H9 (cell line): ENCODE measurements around the gene CREG2. TPM values are rescaled to one million over a fixed set of nuclear protein-coding genes. Genes with fewer than 3 reads are reported as not detected.

Experiments used
- DNase-seq: peaks from one replicate; pipeline ENCODE4 v3.0.0-alpha.2; 2017
- H2AFZ ChIP-seq: one replicate; pipeline ENCODE4 v1.6.1; 2013; ENCODE audit warnings: mild to moderate bottlenecking, low read length, control low read depth, moderate library complexity
- H2AK5ac ChIP-seq: 2 replicates; pipeline ENCODE4 v1.6.1; 2013; ENCODE audit warnings: low read length, control low read depth, mixed read lengths; ENCODE audit not compliant: insufficient read length
- H2BK120ac ChIP-seq: one replicate; pipeline ENCODE4 v1.6.1; 2013; ENCODE audit warnings: low read depth, mild to moderate bottlenecking, low read length, control low read depth, inconsistent platforms; ENCODE audit not compliant: poor library complexity, severe bottlenecking
- H2BK12ac ChIP-seq: 2 replicates; pipeline ENCODE4 v1.6.1; 2013; ENCODE audit warnings: low read length, control low read depth, mixed read lengths, low read depth; ENCODE audit not compliant: insufficient read length
- H2BK15ac ChIP-seq: 2 replicates; pipeline ENCODE4 v1.6.1; 2013; ENCODE audit warnings: low read depth, low read length, control low read depth
- H2BK20ac ChIP-seq: one replicate; pipeline ENCODE4 v1.6.1; 2013; ENCODE audit warnings: low read depth, mild to moderate bottlenecking, low read length, control low read depth, inconsistent platforms; ENCODE audit not compliant: poor library complexity, severe bottlenecking
- H2BK5ac ChIP-seq: 2 replicates; pipeline ENCODE4 v1.6.1; 2013; ENCODE audit warnings: low read length, control low read depth, mixed read lengths; ENCODE audit not compliant: insufficient read length
- H3K14ac ChIP-seq: 2 replicates; pipeline ENCODE4 v1.6.1; 2013; ENCODE audit warnings: low read length, control low read depth; ENCODE audit not compliant: insufficient read depth
- H3K18ac ChIP-seq: 2 replicates; pipeline ENCODE4 v1.6.1; 2013; ENCODE audit warnings: low read depth, mild to moderate bottlenecking, mixed read lengths, low read length, control low read depth; ENCODE audit not compliant: insufficient read length
- H3K23ac ChIP-seq: 2 replicates; pipeline ENCODE4 v1.6.1; 2013; ENCODE audit warnings: low read length, control low read depth, mixed read lengths, low read depth; ENCODE audit not compliant: insufficient read length
- H3K23me2 ChIP-seq: 2 replicates; pipeline ENCODE4 v1.6.1; 2013; ENCODE audit warnings: low read depth, mild to moderate bottlenecking, mixed read lengths, low read length, control low read depth; ENCODE audit not compliant: insufficient read length, poor library complexity, severe bottlenecking
- H3K27ac ChIP-seq: 2 replicates; pipeline ENCODE4 v1.5.1; 2013; ENCODE audit warnings: low read length, control low read depth, mixed read lengths, low read depth; ENCODE audit not compliant: insufficient read length
- H3K27me3 ChIP-seq: 2 replicates; pipeline ENCODE4 v1.6.1; 2013; ENCODE audit warnings: low read length, control low read depth, inconsistent platforms; ENCODE audit not compliant: insufficient read depth
- H3K4ac ChIP-seq: 2 replicates; pipeline ENCODE4 v1.6.1; 2013; ENCODE audit warnings: low read depth, mild to moderate bottlenecking, control low read depth, inconsistent platforms, low read length, moderate library complexity
- H3K4me1 ChIP-seq: 2 replicates; pipeline ENCODE4 v1.6.1; 2013; ENCODE audit warnings: low read length, control low read depth, inconsistent platforms; ENCODE audit not compliant: insufficient read depth
- H3K4me2 ChIP-seq: 2 replicates; pipeline ENCODE4 v1.6.1; 2013; ENCODE audit warnings: low read length, control low read depth, mixed read lengths; ENCODE audit not compliant: insufficient read length, insufficient read depth
- H3K56ac ChIP-seq: 2 replicates; pipeline ENCODE4 v1.6.1; 2013; ENCODE audit warnings: low read depth, mild to moderate bottlenecking, mixed read lengths, low read length, control low read depth; ENCODE audit not compliant: insufficient read length
- H3K79me1 ChIP-seq: 2 replicates; pipeline ENCODE4 v1.6.1; 2013; ENCODE audit warnings: low read depth, mild to moderate bottlenecking, moderate library complexity, low read length, control low read depth, inconsistent platforms; ENCODE audit not compliant: insufficient read depth, poor library complexity, severe bottlenecking
- H3K79me2 ChIP-seq: 2 replicates; pipeline ENCODE4 v1.6.1; 2013; ENCODE audit warnings: low read length, control low read depth, inconsistent platforms; ENCODE audit not compliant: insufficient read depth
- H3K9ac ChIP-seq: 2 replicates; pipeline ENCODE4 v1.6.1; 2013; ENCODE audit warnings: low read length, control low read depth, mixed read lengths; ENCODE audit not compliant: insufficient read length; ENCODE audit errors: extremely low read depth
- H3K9me3 ChIP-seq: one replicate; pipeline ENCODE4 v1.6.1; 2013; ENCODE audit warnings: low read depth, low read length, inconsistent platforms; ENCODE audit not compliant: control insufficient read depth
- H3T11ph ChIP-seq: one replicate; pipeline ENCODE4 v1.6.1; 2013; ENCODE audit warnings: mild to moderate bottlenecking, low read length, control low read depth, inconsistent platforms
- H4K20me1 ChIP-seq: one replicate; pipeline ENCODE4 v1.6.1; 2013; ENCODE audit not compliant: control insufficient read depth, insufficient read length, insufficient read depth
- H4K5ac ChIP-seq: 2 replicates; pipeline ENCODE4 v1.6.1; 2013; ENCODE audit warnings: low read depth, mild to moderate bottlenecking, mixed read lengths, low read length, control low read depth; ENCODE audit not compliant: insufficient read length
- H4K8ac ChIP-seq: replicated peaks from 2 replicates; pipeline ENCODE4 v1.6.1; 2013; ENCODE audit warnings: low read length, control low read depth, mixed read lengths, low read depth; ENCODE audit not compliant: insufficient read length
- H4K91ac ChIP-seq: 2 replicates; pipeline ENCODE4 v1.6.1; 2013; ENCODE audit warnings: low read depth, mild to moderate bottlenecking, moderate library complexity, mixed read lengths, low read length, control low read depth; ENCODE audit not compliant: insufficient read length
- H3K27ac Mint-ChIP-seq, 3 experiments: 2 replicates in 2 of 3; 3 replicates in 1 of 3; pipeline ENCODE4 v1.8.0; 2020 to 2021; ENCODE audit warnings: mixed read lengths in 3 of 3, mild to moderate bottlenecking in 1 of 3, moderate library complexity in 1 of 3
- H3K27me3 Mint-ChIP-seq: 2 replicates; pipeline ENCODE4 v1.8.0; 2021; ENCODE audit warnings: low read depth, mild to moderate bottlenecking, moderate library complexity, mixed read lengths
- H3K36me3 Mint-ChIP-seq, 3 experiments: 2 replicates in 2 of 3; 3 replicates in 1 of 3; pipeline ENCODE4 v1.8.0; 2020 to 2021; ENCODE audit warnings: low read depth in 3 of 3, mixed read lengths in 3 of 3; ENCODE audit not compliant: insufficient read depth in 1 of 3
- H3K4me1 Mint-ChIP-seq, 2 experiments: 2 replicates each; pipeline ENCODE4 v1.8.0; 2020; ENCODE audit warnings: mixed read lengths in 2 of 2
- H3K4me3 Mint-ChIP-seq, 2 experiments: 2 replicates in 1 of 2; 3 replicates in 1 of 2; pipeline ENCODE4 v1.8.0; 2020 to 2021; ENCODE audit warnings: mild to moderate bottlenecking in 2 of 2, mixed read lengths in 2 of 2, moderate library complexity in 1 of 2
- H3K9me3 Mint-ChIP-seq, 2 experiments: 2 replicates in 1 of 2; 3 replicates in 1 of 2; pipeline ENCODE4 v1.8.0; 2020; ENCODE audit warnings: mild to moderate bottlenecking in 2 of 2, mixed read lengths in 2 of 2, moderate library complexity in 1 of 2
- CTCF ChIP-seq: fragments of 200-600 bp; sonication (generic); conservative IDR thresholded peaks from 3 replicates; pipeline ENCODE4 v1.8.0; 2021; ENCODE audit warnings: antibody characterized with exemption, mild to moderate bottlenecking
- WGBS: extraction: QIAGEN DNeasy Blood & Tissue Kit; methylation state at CpG from one replicate; pipeline ENCODE4 v1.1.7; 2013; ENCODE audit warnings: missing lambda C conversion rate, low lambda C conversion rate, mixed read lengths; ENCODE audit not compliant: insufficient read length; ENCODE audit errors: extremely low coverage; 5-methylcytosine and 5-hydroxymethylcytosine counted together
- total RNA-seq: library from RNA; stranded (reverse); gene quantifications from 2 replicates; pipeline ENCODE4 v1.2.1, GENCODE V29; 2021

The CREG2 gene
- total RNA-seq, 1 experiment from 2014 or later, result 0.77 TPM

GRCh38 chr2:101401326-101401665 lies 14.0 kb upstream of the CREG2 start:
- no peak overlapping the region for H3K27ac Mint-ChIP-seq

More at GRCh38 chr2:101401326-101401665, 14.0 kb upstream of the CREG2 start:
- H3K4me3 Mint-ChIP-seq, result no peak overlapping the region
- Histone ChIP-seq H2BK15ac (no peak overlapping the region), H3K23me2 (no peaks in the 10 kb centered on the region), H3K4me1 (no peaks in the 10 kb centered on the region; the same call in 1 of the 2 replicates), H2BK120ac (no peak overlapping the region), H3K56ac (no peak overlapping the region), H4K5ac (no peak overlapping the region), H3K4ac (no peak overlapping the region), H3K23ac (no peak overlapping the region), H3K18ac (no peak overlapping the region), H4K91ac (no peak overlapping the region), H2BK5ac (no peak overlapping the region), H3K9ac (no peak overlapping the region), H3K79me1 (no peaks in the 10 kb centered on the region), H3K79me2 (no peaks in the 10 kb centered on the region), H2BK12ac (no peak overlapping the region), H2AK5ac (no peak overlapping the region), H2AFZ (no peak overlapping the region), H3K4me2 (no peak overlapping the region), H3K27me3 (no peaks in the 10 kb centered on the region; the same call in 1 of the 2 replicates), H4K8ac (no peak overlapping the region), H2BK20ac (no peak overlapping the region), H4K20me1 (no peaks in the 10 kb centered on the region), H3K14ac (no peak overlapping the region), H3T11ph (no peak overlapping the region), H3K9me3 (no peaks in the 10 kb centered on the region), H3K27ac (no peak overlapping the region)
- H3K4me1 Mint-ChIP-seq, result peaks cover 18 to 22% of the 10 kb centered on the region in 2 experiments
- no peaks in the 10 kb centered on the region for H3K9me3 Mint-ChIP-seq
- no peaks in the 10 kb centered on the region for H3K36me3 Mint-ChIP-seq
- no peak for DNase-seq
- WGBS, result no CpG with 5 or more reads among the region's 8 CpGs
- no peaks in the 10 kb centered on the region; the same call in 1 of the 2 replicates for H3K27me3 Mint-ChIP-seq
- no peak for TF ChIP-seq CTCF
